Measurements from ENCODE around the gene NPTXR. TPM values are rescaled to one million over a fixed set of nuclear protein-coding genes. Genes with fewer than 3 reads are reported as not detected.

The NPTXR gene
- total RNA-seq, 4 donors from 2014 or later: 0.34 to 4.6 (median 1.7) TPM

DNA sequence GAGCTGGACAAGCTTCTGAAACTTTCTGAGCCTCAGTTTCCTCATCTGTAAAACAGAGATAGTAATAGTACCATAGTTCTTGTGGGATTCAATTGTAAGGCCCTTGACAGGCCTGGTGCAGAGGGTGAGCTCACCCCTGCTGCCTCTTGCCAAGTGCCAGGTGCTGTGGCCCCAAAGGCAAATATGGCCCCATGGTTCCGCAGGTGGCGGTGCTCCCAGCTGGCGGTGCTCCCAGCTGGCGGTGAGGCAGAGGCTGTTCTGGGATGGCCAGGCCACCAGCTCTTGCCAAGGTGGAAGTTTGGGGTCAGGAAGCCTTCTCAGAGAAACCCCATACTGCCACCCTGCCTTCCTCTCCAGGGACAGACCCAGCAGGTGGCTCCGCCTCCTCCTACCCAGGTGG, 8.8 kb downstream of the NPTXR start:
- 91 to 98% methylated on average over 5 of the region's 5 CpGs for WGBS, 2 donors
- no peak overlapping the region for H3K4me3 ChIP-seq (ENCODE audit: low read depth, poor library complexity, severe bottlenecking)
- TF ChIP-seq POLR2A (IDR thresholded peaks at IDR 0.05): no peak
- no peak for TF ChIP-seq CTCF (IDR thresholded peaks at IDR 0.05)
- no peak for DNase-seq (ENCODE audit: low spot score in 2 of 2)
- intact Hi-C loops (cut with DNase I; ENCODE audit: low total_unique reads): no loop called here

GRCh38 chr22:38834215-38834953, 9.4 kb downstream of the NPTXR start:
- WGBS, 2 donors: 87 to 89% methylated on average over 13 of the region's 13 CpGs
- DNase-seq (ENCODE audit: low spot score in 2 of 2): no peak
- intact Hi-C loops (cut with DNase I; ENCODE audit: low total_unique reads): no loop called here
- TF ChIP-seq POLR2A (IDR thresholded peaks at IDR 0.05) (no peak), CTCF (IDR thresholded peaks at IDR 0.05) (no peak)
- no peak overlapping the region for H3K4me3 ChIP-seq (ENCODE audit: low read depth, poor library complexity, severe bottlenecking)

DNA sequence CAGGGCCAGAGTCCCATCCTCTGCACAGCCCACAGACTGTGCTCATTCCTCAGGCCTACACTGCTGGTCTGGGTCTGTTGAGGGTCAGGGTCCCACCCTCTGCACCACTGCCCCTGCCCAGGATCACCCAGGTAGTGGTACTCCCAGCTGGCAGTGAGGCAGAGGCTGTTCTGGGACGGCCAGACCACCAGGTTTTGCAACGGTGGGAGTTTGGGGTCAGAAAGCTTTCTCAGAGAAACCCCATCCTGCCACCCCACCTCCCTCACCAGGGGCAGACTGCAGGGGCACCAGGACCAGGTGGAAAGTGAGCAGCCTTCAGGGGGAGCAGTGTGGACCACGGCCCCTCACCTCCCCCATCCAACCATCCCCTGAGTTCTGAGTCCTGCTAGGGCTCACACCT, 10.8 kb downstream of the NPTXR start:
- TF ChIP-seq POLR2A (IDR thresholded peaks at IDR 0.05) (no peak), CTCF (IDR thresholded peaks at IDR 0.05) (no peak)
- intact Hi-C loops (cut with DNase I; ENCODE audit: low total_unique reads): no loop called here
- WGBS, 2 donors: 72 to 75% methylated on average over 3 of the region's 3 CpGs
- DNase-seq (ENCODE audit: low spot score in 2 of 2): no peak
- no peak overlapping the region for H3K4me3 ChIP-seq (ENCODE audit: low read depth, poor library complexity, severe bottlenecking)

DNA sequence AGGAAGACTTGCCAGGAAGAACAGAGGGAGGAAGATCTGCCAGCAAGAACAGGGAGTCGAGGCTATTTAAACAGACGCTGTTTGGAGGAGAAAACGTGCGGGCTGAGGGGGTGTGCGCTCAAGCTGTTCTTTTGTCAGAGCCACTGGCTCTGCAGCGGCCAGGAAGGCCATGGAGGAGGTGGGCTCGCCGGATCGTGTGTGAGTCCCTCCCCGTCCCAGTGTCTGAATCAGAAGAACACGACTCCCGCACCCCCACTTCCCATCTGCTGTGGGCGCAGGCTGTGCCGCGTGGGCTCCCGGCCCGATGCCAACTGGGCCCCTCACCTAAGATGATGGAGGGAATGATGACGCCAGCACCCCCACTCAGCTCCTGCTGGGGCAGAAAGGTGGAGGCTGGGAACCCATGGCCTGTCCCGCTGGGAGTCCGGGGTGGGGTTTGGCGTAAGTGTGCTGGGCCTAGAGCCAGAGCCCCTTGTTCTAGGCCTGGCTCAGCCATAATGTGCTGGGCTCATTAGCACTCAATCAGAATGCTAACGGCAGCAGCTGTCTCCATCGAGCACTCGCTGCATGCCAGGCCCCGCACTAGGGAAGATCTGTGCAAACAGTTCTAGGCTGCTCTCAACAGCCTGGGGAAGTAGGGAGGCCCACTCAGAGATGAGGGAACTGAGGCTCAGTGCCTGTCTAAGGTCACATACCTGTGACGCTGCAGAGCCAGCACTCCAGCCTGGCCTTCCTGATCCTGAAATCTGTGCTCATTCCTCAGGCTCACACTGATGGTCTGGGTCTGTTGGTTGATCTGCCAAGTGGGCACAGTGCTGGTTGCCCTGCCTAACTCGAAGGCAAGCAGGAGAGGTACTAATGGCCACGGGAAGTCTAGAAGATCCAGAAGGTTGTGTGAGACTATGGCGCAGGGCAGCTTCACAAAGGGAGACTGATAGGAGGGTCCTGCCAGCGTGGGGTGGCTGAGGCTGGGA, 11.5 kb downstream of the NPTXR start:
- H3K4me3 ChIP-seq (ENCODE audit: low read depth, poor library complexity, severe bottlenecking): no peak overlapping the region
- TF ChIP-seq CTCF (IDR thresholded peaks at IDR 0.05) (no peak), POLR2A (IDR thresholded peaks at IDR 0.05) (no peak)
- intact Hi-C loops (cut with DNase I; ENCODE audit: low total_unique reads): no loop called here
- 67 to 72% methylated on average over 21 to 26 of the region's 30 CpGs for WGBS, 2 donors
- no peak for DNase-seq (ENCODE audit: low spot score in 2 of 2)

- TF ChIP-seq CTCF (IDR thresholded peaks at IDR 0.05): no peak
- TF ChIP-seq POLR2A (IDR thresholded peaks at IDR 0.05): no peak
- H3K4me3 ChIP-seq (ENCODE audit: low read depth, poor library complexity, severe bottlenecking): no peak overlapping the region
- intact Hi-C loops (cut with DNase I; ENCODE audit: low total_unique reads): no loop called here
- DNase-seq (ENCODE audit: low spot score in 2 of 2): no peak
- 90 to 92% methylated on average over 16 of the region's 16 CpGs for WGBS, 2 donors
Observed at GRCh38 chr22:38831166-38831945, 12.5 kb downstream of the NPTXR start.

All from lower leg skin (tissue), 4 donors.